ENCODE results near the gene PRKCSH. TPM values are rescaled to one million over a fixed set of nuclear protein-coding genes. Genes with fewer than 3 reads are reported as not detected.
"Not testable (repeated sequence)": the region's sequence is repeated elsewhere in the genome, so short reads cannot be mapped to it uniquely, and the experiment has no call there.

The PRKCSH gene
- total and polyA plus RNA-seq, 10 of the 15 experiments (the other 5 are each of a cell fraction or from before 2014, with no cell fraction given): 1.1 to 280 (median 44.1) TPM

DNA sequence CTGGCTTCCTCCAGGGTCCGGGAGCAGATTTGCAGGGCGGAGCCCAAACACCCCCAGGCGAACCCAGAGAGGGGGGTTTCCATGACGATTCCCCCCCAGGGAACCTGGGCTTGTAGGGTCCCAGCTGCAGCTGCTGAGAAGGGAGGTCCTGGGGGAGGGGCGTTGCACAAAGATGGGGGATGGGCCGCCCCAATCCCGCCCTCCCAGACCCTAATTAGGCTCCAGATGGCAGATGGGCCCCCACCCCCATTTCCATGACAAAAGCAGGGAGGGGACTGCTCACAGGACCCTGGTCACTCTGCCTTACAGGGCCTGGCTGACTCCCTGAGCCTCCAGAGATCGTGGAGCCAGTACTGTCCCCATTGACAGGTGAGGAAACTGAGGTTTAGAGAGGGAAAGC is 30.2 kb downstream of the PRKCSH start:
- Histone ChIP-seq H3K36me3 (ENCODE audit: control insufficient read depth in 2 of 2, insufficient read depth in 2 of 2, low read length in 1 of 2) (no peaks in the 10 kb centered on the region), H3K27me3 (replicated peaks in 1 of 2; ENCODE audit: control insufficient read depth in 2 of 2, insufficient read depth in 2 of 2, low read length in 1 of 2) (no peaks in the 10 kb centered on the region), H3K9ac (ENCODE audit: control insufficient read depth, insufficient read depth, low read length) (no peak overlapping the region), H3K79me2 (ENCODE audit: control insufficient read depth, insufficient read depth, low read length) (no peaks in the 10 kb centered on the region), H3K4me3 (no peak overlapping the region), H3K4me1 (ENCODE audit: control insufficient read depth, insufficient read depth, low read length) (no peaks in the 10 kb centered on the region; the same call in 1 of the 2 replicates), H3K27ac (ENCODE audit: control insufficient read depth, insufficient read depth) (no peak overlapping the region), H2AFZ (ENCODE audit: control insufficient read depth, low read depth, low read length) (no peak overlapping the region), H4K20me1 (ENCODE audit: control insufficient read depth, insufficient read depth) (no peaks in the 10 kb centered on the region), H3K4me2 (ENCODE audit: control insufficient read depth, insufficient read depth) (no peak overlapping the region), H3K9me3 (replicated peaks; ENCODE audit: control insufficient read depth, insufficient read depth, low read length) (no peaks in the 10 kb centered on the region)
- POLR2A ChIA-PET: no interaction called here
- in situ Hi-C loops (cut with MboI): no loop called here
- intact Hi-C loops (cut with micrococcal nuclease; ENCODE audit: unreplicated experiment): no loop called here
- RAD21 ChIA-PET (ENCODE audit: unreplicated experiment): no interaction called here
- no peak for FAIRE-seq
- ATAC-seq: no peak
- 30% methylated on average over 5 of the region's 8 CpGs for WGBS (ENCODE audit: insufficient coverage, insufficient replicate concordance, low lambda C conversion rate, missing lambda C conversion rate)
- SMC1A ChIA-PET (ENCODE audit: uncharacterized antibody, unreplicated experiment): no interaction called here
- DNase-seq (ENCODE audit: low read depth, low spot score): no peak
- TF ChIP-seq CREB1 (IDR thresholded peaks at IDR 0.05; ENCODE audit: low read depth) (no peak), SUZ12 (IDR thresholded peaks at IDR 0.05; ENCODE audit: unreplicated experiment) (no peak), ZNF24 (IDR thresholded peaks at IDR 0.05) (no peak), CBX5 (IDR thresholded peaks at IDR 0.05; ENCODE audit: low read depth) (no peak)
- no TSS peak for BruUV-seq (replicated peaks)
- CTCF ChIA-PET: no interaction called here

DNA sequence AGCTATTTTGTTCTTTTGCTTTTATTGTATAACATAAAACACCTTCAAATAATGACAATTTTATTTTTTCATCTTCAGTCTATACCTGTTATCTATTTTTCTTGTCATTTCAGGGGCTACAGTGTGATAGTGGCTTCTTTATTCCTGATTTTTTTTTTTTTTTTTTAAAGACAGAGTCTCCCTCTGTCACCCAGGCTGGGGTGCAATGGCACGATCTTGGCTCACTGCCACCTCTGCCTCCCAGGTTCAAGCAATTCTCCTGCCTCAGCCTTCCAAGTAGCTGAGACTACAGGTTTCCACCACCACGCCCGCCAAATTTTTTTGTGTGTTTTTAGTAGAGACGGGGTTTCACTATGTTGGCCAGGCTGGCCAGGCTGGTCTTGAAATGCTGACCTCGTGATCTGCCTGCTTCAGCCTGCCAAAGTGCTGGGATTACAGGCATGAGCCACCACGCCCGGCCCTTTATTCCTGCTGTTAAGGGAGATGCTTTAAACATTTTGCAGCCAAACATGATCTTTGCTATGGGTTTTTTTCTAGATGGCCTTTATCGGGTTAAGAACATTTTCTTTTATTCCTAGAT is 32.9 kb downstream of the PRKCSH start:
- H3K9ac ChIP-seq (ENCODE audit: control insufficient read depth, insufficient read depth, low read length); H3K36me3 ChIP-seq (ENCODE audit: control insufficient read depth in 2 of 2, insufficient read depth in 2 of 2, low read length in 1 of 2); ATAC-seq; H3K4me3 ChIP-seq; BruUV-seq (replicated peaks); H3K9me3 ChIP-seq (replicated peaks; ENCODE audit: control insufficient read depth, insufficient read depth, low read length); FAIRE-seq; H4K20me1 ChIP-seq (ENCODE audit: control insufficient read depth, insufficient read depth); H3K27ac ChIP-seq (ENCODE audit: control insufficient read depth, insufficient read depth); intact Hi-C loops (cut with micrococcal nuclease; ENCODE audit: unreplicated experiment); H3K79me2 ChIP-seq (ENCODE audit: control insufficient read depth, insufficient read depth, low read length); H3K4me2 ChIP-seq (ENCODE audit: control insufficient read depth, insufficient read depth); H3K27me3 ChIP-seq (replicated peaks in 1 of 2; ENCODE audit: control insufficient read depth in 2 of 2, insufficient read depth in 2 of 2, low read length in 1 of 2); H3K4me1 ChIP-seq (ENCODE audit: control insufficient read depth, insufficient read depth, low read length); DNase-seq (ENCODE audit: low read depth, low spot score); H2AFZ ChIP-seq (ENCODE audit: control insufficient read depth, low read depth, low read length); in situ Hi-C loops (cut with MboI): not testable (repeated sequence)
- ChIA-PET RAD21 (ENCODE audit: unreplicated experiment) (interaction anchor here (0.7 to 0.9 kb wide), 4 partner anchors 14 to 99 kb away, joined by 3 read pairs; no protein-coding TSS in a partner anchor), SMC1A (ENCODE audit: uncharacterized antibody, unreplicated experiment) (interaction anchor here (1.2 to 1.5 kb wide), 2 partner anchors 16 to 87 kb away, joined by 3 to 4 read pairs; no protein-coding TSS in a partner anchor), POLR2A (interaction anchor here (0.7 to 1.0 kb wide), 2 partner anchors 16 to 337 kb away, joined by 4 to 5 read pairs; no protein-coding TSS in a partner anchor), CTCF (interaction anchor here (0.8 to 1.8 kb wide), 4 partner anchors 13 to 88 kb away, joined by 3 to 11 read pairs (median 4); no protein-coding TSS in a partner anchor)
- 56% methylated on average over 7 of the region's 8 CpGs for WGBS (ENCODE audit: insufficient coverage, insufficient replicate concordance, low lambda C conversion rate, missing lambda C conversion rate)

All from GM12878 (cell line).